Heart left ventricle (tissue), 16 donors: ENCODE results near the gene WWOX. TPM values are rescaled to one million over a fixed set of nuclear protein-coding genes. Genes with fewer than 3 reads are reported as not detected.

Experiments
- ATAC-seq, 4 donors: fragments of 200-7000 bp; cut with Tn5 transposase; one replicate each; pipeline ENCODE4 v1.9.1; 2020 to 2022; ENCODE audit warnings: moderate library complexity in 4 of 4, mild to moderate bottlenecking in 3 of 4, moderate number of reproducible peaks in 1 of 4
- DNase-seq, 5 donors: peaks; one replicate each; pipeline ENCODE4 v3.0.0-alpha.2; 2020
- H3K27ac ChIP-seq, 12 donors: fragments of 200-600 bp; sonication (generic) in 4 of 12; one replicate each; pipeline versions ENCODE4 v1.5.0 to v1.8.0; 2016 to 2022; ENCODE audit warnings: mild to moderate bottlenecking in 2 of 12
- H3K27me3 ChIP-seq, 9 donors: fragments of 200-600 bp; sonication (generic) in 2 of 9; one replicate each; pipeline versions ENCODE4 v1.5.1 to v1.8.0; 2016 to 2022; ENCODE audit warnings: mild to moderate bottlenecking in 3 of 9
- H3K36me3 ChIP-seq, 9 donors: fragments of 200-600 bp; sonication (generic) in 2 of 9; one replicate each; pipeline versions ENCODE4 v1.5.0 to v1.8.0; 2018 to 2022; ENCODE audit warnings: mild to moderate bottlenecking in 2 of 9
- H3K4me1 ChIP-seq, 12 donors: fragments of 200-600 bp; sonication (generic) in 4 of 12; one replicate each; pipeline versions ENCODE4 v1.5.0 to v1.8.0; 2016 to 2022; ENCODE audit warnings: mild to moderate bottlenecking in 3 of 12
- H3K4me3 ChIP-seq, 12 donors: fragments of 200-600 bp; sonication (generic) in 4 of 12; one replicate each; pipeline versions ENCODE4 v1.5.0 to v1.8.0; 2017 to 2022; ENCODE audit warnings: mild to moderate bottlenecking in 9 of 12, moderate library complexity in 4 of 12
- H3K9me3 ChIP-seq, 12 donors: fragments of 200-600 bp; sonication (generic) in 4 of 12; one replicate each; pipeline versions ENCODE4 v1.5.0 to v1.8.0; 2016 to 2022; ENCODE audit warnings: mild to moderate bottlenecking in 1 of 12
- CTCF ChIP-seq, 12 donors: fragments of 200-600 bp; sonication (generic) in 4 of 12; IDR thresholded peaks; one replicate each; pipeline versions ENCODE4 v1.5.0 to v1.8.0; 2018 to 2022; ENCODE audit warnings: antibody characterized with exemption in 12 of 12, mild to moderate bottlenecking in 5 of 12
- POLR2A ChIP-seq, 2 donors: fragments of 450-650 bp; IDR thresholded peaks; one replicate each; pipeline ENCODE4 v1.6.1; 2017; ENCODE audit warnings: antibody characterized with exemption in 2 of 2, mild to moderate bottlenecking in 2 of 2, moderate library complexity in 2 of 2
- WGBS, 4 donors: extraction: QIAGEN DNeasy Blood & Tissue Kit in 2 of 4; methylation state at CpG; one replicate each; pipeline versions ENCODE4 v1.1.5 to v1.1.7; 2013 to 2018; 5-methylcytosine and 5-hydroxymethylcytosine counted together
- intact Hi-C, 10 donors: fragments of 100-400 bp; cut with DNase I; formaldehyde crosslinking; loops; one replicate each; pipeline versions ENCODE4 v1.11.1 to v1.14.2; 2022
- polyA plus RNA-seq, 2 donors: library from polyadenylated mRNA; stranded (reverse); fragments of 200-250 nt; gene quantifications; one replicate each; pipeline ENCODE4 v1.2.3, GENCODE V29; 2013
- total RNA-seq, 9 donors: library from RNA; depleted of rRNA in 2 of 9; stranded (reverse); fragments of >200 nt in 2 of 9; fragmentation: NEBNext Ultra II Directional in 3 of 9; extraction: Animal tissue kit (Norgen Biotek cat#: 25700) in 3 of 9; gene quantifications; one replicate each; pipeline versions ENCODE4 v1.1.0 to v1.2.4, GENCODE V29; 2016 to 2023
- donor health status: ischemic (EF 13 %, LVEDD 7.1; RV severe dilation, severe dysfunction).
- donor health status: healthy with polysubstance abuse.
- donor health status: DM: no; HTN: yes; CAD: no.
- donor health status: DM: no; HTN: no; CAD: no.
- donor health status: ischemic (EF 25% LVEDD 6.9; RV normal size, moderate dysfunction).
- donor health status: ischemic (EF 25% LVEDD 5.7; RV mildly dilated, moderate dysfunction).
- donor health status: healthy.
- donor health status: DM: yes; HTN: yes; CAD: no.
- donor health status: ischemic (EF 35%, LVEDD 5.7; RV mildly dilated, moderate dysfunction).
- donor health status: nonischemic (EF 11% LVEDD 7.7; RV severe dilation, severe dysfunction).
- donor health status: DM: yes; HTN: yes; CAD: no.
- donor health status: PGD.
- donor health status: ischemic (EF 29% LVEDD 5.4; RV normal size, mild dysfunction).
- donor health status: nonischemic (EF 23%, LVEDD 6.1; RV moderate dilation, normal function).

Gene WWOX
- total and polyA plus RNA-seq, 11 donors = 4.3 to 18.3 (median 9.1) TPM

GRCh38 chr16:78577630-78578029, 478.2 kb downstream of the WWOX start:
- no peak overlapping the region for H3K4me3 ChIP-seq
- no peak for DNase-seq
- no peaks in the 10 kb centered on the region for H3K4me1 ChIP-seq
- no peaks in the 10 kb centered on the region for H3K27me3 ChIP-seq
- no peaks in the 10 kb centered on the region for H3K36me3 ChIP-seq
- 83 to 90% (median 88%) methylated on average over 6 of the region's 6 CpGs for WGBS, 4 donors
- TF ChIP-seq CTCF (IDR thresholded peaks at IDR 0.05) (no peak), POLR2A (IDR thresholded peaks at IDR 0.05) (no peak)
- no peak overlapping the region for H3K27ac ChIP-seq
- ATAC-seq = no peak
- H3K9me3 ChIP-seq = peaks cover 0 to 9% (median 0%) of the 10 kb centered on the region in 12 donors
- intact Hi-C loops = no loop called here

- TF ChIP-seq POLR2A (IDR thresholded peaks at IDR 0.05) (no peak), CTCF (IDR thresholded peaks at IDR 0.05) (no peak)
- Histone ChIP-seq H3K27me3 (no peaks in the 10 kb centered on the region), H3K4me3 (no peak overlapping the region), H3K36me3 (no peaks in the 10 kb centered on the region), H3K27ac (no peak overlapping the region), H3K4me1 (no peaks in the 10 kb centered on the region), H3K9me3 (peaks cover 0 to 3% (median 0%) of the 10 kb centered on the region in 12 donors)
- no peak for ATAC-seq
- no peak for DNase-seq
- 81 to 87% (median 85%) methylated on average over 7 of the region's 7 CpGs for WGBS, 4 donors
- intact Hi-C loops = no loop called here
Observed at GRCh38 chr16:78579020-78579419, 479.6 kb downstream of the WWOX start.

GRCh38 chr16:78583441-78583840, 484.0 kb downstream of the WWOX start:
- Histone ChIP-seq H3K4me1 (peaks cover 0 to 10% (median 0%) of the 10 kb centered on the region in 12 donors), H3K27me3 (no peaks in the 10 kb centered on the region), H3K9me3 (no peaks in the 10 kb centered on the region), H3K36me3 (no peaks in the 10 kb centered on the region), H3K27ac (no peak overlapping the region), H3K4me3 (no peak overlapping the region)
- intact Hi-C loops = loop anchor here in 1 of 10 donors (10.0 kb wide), 1 partner anchor 181 kb away; no protein-coding TSS in a partner anchor
- TF ChIP-seq CTCF (IDR thresholded peaks at IDR 0.05) (no peak), POLR2A (IDR thresholded peaks at IDR 0.05) (no peak)
- 87 to 97% (median 88%) methylated on average over 3 of the region's 3 CpGs for WGBS, 4 donors
- no peak for DNase-seq
- no peak for ATAC-seq

- Histone ChIP-seq H3K36me3 (no peaks in the 10 kb centered on the region), H3K4me1 (peaks cover 0 to 10% (median 0%) of the 10 kb centered on the region in 12 donors), H3K27me3 (no peaks in the 10 kb centered on the region), H3K4me3 (no peak overlapping the region), H3K27ac (no peak overlapping the region), H3K9me3 (no peaks in the 10 kb centered on the region)
- DNase-seq = no peak
- TF ChIP-seq CTCF (IDR thresholded peaks at IDR 0.05) = no peak
- no peak for TF ChIP-seq POLR2A (IDR thresholded peaks at IDR 0.05)
- intact Hi-C loops = loop anchor here in 1 of 10 donors (10.0 kb wide), 1 partner anchor 180 kb away; no protein-coding TSS in a partner anchor
- ATAC-seq = peak in 3 of 4 donors; percentile 26 to 70 (median 51)
- 64 to 77% (median 74%) methylated on average over 10 of the region's 10 CpGs for WGBS, 4 donors
Observed at GRCh38 chr16:78584213-78584860, 484.9 kb downstream of the WWOX start.
